ENCODE data around the gene TMEM9B.
"Not testable (repeated sequence)": the region's sequence is repeated elsewhere in the genome, so short reads cannot be mapped to it uniquely, and the experiment has no call there.

TMEM9B gene

DNA sequence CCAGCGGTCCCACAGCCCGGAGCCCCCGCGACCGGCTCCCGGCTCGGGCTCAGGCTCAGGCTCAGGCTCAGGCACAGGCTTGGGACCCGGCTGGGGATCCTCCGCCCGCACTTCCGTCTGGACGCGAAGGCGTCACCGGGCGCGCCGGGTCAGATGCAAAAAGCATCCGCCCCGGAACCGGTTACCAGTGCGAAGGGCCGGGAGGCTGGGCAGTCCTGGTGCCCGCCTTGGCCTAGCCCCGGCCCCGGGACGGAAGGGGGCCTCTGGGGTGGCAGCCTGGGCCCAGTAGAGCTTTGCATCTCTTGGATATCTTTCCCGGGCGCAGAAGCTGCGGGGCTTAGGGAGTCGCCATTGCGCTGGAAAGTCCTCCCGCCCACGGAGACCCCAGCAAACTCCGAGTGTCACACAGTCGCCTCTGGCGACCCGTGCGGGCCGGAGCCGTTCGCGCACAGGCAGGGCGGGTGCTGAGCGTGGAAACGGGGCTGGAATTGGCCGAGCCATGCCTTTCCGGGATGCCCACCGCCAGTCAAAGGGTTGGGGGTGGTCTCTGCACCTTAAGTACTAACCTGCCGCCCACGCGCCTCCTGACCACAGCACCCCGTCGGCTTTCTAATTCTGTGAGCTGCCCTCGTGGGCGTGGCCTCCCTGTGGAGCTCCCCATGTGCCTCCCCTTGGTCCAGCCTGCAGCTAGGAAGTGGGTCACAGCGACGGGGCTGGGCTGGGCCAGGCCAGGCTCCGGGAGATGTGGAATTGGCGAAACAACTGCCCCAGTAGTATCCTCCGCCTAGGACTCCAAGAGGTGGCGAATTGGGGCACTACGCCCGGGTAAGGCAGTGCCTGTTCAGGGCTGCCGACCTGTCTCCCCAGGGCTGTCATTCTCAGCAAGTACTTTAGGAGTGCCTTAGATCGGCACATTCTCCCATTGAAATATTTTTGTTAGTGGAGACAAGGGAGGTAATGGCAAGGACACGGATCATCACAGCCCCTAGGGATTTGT lies at the start of gene TMEM9B:
Gene TMEM9B (minus strand): TSS at position 119 of the 997 bp plus-strand sequence. CDS start 129 bp downstream, outside the sequence.
- DNase-seq (ENCODE audit: low read depth) = peak; percentile 71

DNA sequence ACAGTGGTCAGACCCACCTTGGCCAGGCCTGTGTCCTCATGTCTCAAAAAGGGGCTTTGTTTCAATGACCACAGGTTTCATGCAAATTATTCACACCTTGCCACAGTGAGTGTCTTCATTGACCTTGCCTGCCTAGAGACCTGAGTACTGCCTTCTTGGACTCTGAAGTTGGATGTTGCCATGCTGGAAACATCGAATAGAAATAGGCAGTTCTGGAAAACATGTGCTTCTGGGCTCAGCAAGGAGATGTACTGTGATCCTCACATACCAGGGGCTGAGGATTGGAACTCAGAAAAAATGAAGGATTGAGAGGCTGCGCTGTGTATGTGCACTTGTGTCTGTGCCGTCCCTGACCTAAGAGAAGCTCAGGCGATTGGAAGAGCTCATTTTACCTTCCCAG lies 49.1 kb upstream of the TMEM9B start:
- DNase-seq (ENCODE audit: low read depth) = no peak

- DNase-seq (ENCODE audit: low read depth) = not testable (repeated sequence)
These were observed 45.3 kb upstream of the TMEM9B start for GRCh38 chr11:9009538-9009937.

DNA sequence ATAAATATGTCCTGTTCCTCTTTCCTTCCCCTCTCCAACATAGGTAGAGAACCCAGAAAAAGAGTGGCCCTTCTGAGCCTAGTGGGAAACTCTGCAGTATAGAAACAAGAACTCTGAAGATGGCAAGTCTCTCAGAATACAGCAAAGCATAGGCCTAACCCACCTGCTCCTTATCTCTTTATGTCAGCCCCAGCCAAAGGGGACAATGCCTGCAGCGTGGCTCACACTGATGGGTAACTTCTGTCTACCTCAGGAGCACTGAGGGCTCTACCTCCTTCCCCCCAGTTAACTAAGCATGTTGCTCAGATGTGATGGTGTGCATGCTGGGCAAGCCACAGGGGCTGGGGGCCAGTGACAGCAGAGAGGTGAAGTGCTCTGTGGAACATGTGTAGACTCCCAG lies 44.4 kb upstream of the TMEM9B start:
- no peak for DNase-seq (ENCODE audit: low read depth)

DNA sequence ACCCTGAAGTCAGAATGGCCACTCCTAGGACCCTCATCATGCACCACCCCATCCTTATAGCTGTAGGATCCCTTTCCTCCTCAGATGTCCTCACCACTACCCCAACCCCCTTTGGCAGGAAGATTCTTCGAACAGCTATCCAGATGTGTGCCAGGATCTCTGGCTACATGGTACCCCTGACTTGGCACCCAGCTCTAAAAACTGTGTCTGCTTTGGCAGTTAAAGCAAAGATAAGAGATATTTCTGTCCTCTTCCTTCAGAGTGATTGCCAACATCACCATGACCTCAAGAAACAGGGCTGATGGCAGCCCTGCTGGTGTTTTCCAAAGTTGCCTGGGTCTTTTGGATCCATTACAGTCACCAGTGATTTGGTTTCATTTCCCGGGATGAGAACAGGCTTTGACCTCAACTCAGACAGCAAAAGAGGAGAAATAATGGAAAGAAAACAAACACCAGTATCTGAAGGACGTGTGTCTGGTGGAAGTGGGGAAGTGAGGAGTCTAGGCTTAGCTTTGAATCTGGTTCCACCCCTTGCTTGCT lies 43.8 kb upstream of the TMEM9B start:
- no peak for DNase-seq (ENCODE audit: low read depth)

GRCh38 chr11:9005087-9005486 lies 40.8 kb upstream of the TMEM9B start:
- no peak for DNase-seq (ENCODE audit: low read depth)

DNA sequence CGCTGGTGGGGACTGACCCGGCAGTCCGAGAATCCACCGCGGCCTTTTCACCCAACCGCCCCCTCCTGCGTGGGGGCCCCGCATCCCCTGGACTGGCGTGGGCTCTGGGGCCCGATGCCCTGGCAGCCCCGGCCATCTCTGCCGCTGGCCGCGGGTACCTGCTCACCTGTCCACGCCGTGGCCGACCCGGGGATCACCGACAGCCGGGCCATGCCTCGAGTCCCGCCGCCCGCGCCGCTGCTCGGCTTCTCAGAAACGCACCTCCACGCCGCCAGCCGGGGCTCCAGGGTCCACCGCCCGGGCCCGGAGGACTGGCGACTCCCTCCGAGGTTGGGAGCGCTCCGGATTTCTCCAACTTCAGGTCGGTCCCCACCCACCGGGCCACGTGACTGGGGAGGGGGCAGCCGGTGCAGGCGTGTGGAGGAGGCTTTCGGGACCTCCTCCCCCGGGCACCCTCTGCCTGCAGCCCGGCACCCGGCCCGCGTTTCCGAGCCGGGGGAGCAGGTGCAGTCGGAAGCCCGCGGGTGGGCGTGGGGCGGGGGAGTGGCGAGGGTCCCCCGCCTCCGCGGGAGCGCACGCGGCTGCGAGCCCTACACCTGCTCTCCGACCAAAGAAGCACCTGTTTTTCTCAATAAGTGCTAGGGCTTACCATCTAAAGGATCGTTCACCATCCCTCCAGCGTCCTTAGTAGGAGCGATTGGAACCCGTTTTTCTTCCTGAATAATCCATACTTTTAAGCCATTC lies 40.1 kb upstream of the TMEM9B start:
- no peak for DNase-seq (ENCODE audit: low read depth)

DNA sequence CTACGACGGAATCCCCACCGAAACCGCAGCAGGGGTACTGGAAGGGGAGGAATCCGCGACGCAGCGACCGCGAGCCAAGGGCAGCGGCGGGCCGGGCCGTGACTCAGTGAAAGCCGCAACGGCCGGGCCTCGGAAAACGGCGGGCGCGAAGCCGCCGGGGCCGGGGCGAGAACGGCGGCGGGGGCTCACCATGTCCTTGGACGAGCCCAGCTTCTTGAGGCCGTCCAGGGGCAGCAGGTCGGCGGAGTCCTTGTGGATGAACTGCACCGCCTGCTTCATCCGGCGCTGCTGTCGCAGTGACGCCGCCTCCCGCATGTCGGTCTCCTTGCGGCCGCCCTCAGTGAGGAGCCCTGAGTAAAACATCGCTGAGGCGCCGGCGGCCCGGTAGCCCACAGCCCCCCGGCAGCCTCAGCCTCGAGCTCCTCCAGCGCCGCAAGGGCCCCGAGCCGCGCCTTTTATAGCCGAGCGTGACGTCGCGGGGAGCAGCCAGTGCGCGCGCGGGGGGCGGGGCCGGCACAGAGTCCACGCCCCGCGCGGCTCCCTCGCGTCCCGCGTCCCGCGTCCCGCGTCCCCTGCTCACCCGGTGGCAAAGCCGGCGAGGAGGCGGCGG lies 39.4 kb upstream of the TMEM9B start, which contains the start of gene NRIP3:
Gene NRIP3 (minus strand): TSS at position 429 of the 610 bp plus-strand sequence. CDS start 66 bp downstream, at position 363.
- no peak for DNase-seq (ENCODE audit: low read depth)

DNA sequence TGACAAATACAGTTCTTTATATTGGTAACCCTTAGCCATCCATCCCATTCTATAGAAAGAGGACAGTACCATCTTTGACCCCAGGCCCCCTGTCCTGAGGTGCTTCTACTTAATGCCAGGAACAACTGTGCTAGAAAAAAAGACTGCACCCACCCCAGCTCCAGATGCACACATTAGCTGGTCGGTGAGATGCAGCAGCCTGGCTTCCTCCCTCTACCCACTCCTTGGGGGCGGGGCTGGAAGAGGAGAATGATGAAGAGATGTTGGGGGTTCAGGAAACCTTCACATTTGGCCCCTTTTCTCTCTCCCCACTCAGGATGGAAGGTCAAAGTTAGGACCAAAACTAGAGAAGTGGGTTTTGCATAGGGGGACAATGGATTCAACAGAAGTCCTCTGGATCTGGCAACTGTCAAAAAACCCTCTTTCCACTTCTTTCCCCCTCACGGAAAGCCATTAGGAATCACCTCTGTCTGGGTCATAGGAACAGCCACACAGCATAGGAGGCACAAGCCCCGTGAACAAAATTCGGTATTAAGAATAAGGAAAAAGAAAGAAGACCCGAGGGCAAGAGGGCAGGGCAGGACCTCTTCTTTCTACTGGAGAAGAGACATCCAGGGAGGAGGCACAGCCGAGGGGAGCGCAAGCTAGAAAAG lies 38.8 kb upstream of the TMEM9B start:
- DNase-seq (ENCODE audit: low read depth) = no peak

DNA sequence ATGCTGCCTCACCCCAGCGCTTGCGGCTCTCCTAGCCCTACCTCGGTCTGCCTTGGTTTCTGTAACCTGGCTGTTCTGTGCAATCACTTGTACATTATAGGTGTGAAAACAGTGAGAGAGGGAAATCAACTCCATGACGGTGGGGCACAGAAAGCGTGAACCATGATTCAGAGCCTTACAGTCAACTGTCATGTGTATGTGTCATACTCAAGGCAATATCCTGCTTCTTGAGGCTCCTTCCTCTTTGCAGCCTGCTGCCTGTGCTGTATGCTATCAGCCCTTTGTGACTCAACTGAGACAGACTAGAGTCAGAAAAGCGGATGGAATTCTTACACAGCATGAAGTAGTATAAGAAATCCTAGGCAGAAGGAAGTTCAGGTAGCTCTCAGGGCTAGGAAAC lies 37.5 kb upstream of the TMEM9B start:
- DNase-seq (ENCODE audit: low read depth) = peak; percentile 66

DNA sequence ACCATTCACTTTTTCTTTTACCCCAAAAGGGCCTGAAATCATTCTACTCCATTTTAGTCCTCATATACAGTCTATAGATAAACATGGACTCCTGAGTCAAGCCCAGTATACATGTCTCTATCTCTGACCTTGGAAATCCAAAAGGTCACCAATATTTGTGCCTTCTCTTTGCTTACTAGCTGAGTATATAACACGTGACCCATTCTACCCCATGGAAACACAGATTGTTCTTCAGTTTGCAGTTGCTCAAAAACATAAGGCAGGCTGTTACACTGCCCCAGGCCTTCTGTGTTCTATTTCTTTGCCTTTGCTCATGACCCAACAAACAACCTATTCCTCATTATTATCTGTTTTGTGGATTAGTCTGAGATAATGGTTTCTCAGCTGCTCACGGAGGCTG lies 33.8 kb upstream of the TMEM9B start:
- no peak for DNase-seq (ENCODE audit: low read depth)

- no peak for DNase-seq (ENCODE audit: low read depth)
These were observed 33.2 kb upstream of the TMEM9B start for GRCh38 chr11:8997451-8997850.

DNA sequence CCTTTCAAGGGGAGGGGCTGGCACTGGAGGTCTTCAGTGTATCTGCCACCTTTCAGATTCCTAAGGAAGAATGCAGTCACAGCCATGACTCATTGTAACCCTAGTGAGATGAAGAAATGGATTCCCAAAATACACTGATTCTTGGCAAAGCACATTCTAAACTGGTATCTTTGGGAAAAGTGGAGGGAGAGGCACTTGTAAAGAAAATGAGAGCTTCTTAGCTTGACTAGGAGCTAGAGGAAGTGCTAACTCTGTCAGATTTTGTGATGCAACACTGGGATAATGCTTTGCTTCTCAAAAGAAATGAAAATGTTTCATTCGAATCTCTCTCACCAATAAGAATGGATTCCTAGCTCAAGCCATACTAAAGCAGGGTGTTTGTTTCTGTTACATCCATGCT lies 25.2 kb upstream of the TMEM9B start:
- DNase-seq (ENCODE audit: low read depth) = no peak

GRCh38 chr11:8988329-8989234 lies 24.3 kb upstream of the TMEM9B start:
- no peak for DNase-seq (ENCODE audit: low read depth)

GRCh38 chr11:8987446-8987845 lies 23.2 kb upstream of the TMEM9B start:
- no peak for DNase-seq (ENCODE audit: low read depth)

DNA sequence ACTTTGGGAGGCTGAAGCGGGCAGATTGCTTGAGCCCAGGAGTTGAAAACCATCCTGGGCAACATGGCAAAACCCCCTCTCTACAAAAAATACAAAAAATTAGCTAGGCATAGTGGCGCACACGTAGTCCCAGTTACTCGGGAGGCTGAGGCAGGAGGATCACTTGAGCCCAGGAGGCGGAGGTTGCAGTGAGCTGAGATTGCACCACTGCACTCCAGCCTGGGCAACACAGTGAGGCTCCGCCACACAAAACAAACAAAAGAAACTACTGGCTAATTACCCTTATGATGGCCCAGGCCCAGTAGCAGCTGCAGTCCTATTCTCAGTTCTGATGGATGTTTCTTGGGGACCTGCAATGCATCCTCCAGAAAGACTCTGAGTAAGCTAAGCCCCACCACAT lies 22.5 kb upstream of the TMEM9B start:
- not testable (repeated sequence) for DNase-seq (ENCODE audit: low read depth)

DNA sequence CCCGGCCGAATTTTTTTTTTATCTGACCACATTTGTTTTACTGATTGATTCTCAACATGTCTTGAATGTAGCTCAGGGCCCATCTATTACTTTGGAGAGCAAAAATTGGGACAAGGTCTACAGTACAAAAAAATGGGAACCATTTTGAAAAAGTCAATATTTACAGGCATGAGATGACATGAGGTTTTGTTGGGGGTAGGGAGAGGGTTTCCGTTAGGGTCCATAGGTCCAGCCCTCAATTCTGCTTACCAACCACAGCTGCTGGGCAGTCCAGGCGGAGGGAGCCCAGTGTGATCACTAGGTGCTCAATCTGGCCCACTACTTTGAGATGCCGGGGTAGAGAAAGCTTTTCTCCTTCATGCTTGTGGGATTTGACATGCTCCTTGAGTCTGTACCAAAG lies 21.2 kb upstream of the TMEM9B start:
- no peak for DNase-seq (ENCODE audit: low read depth)

DNA sequence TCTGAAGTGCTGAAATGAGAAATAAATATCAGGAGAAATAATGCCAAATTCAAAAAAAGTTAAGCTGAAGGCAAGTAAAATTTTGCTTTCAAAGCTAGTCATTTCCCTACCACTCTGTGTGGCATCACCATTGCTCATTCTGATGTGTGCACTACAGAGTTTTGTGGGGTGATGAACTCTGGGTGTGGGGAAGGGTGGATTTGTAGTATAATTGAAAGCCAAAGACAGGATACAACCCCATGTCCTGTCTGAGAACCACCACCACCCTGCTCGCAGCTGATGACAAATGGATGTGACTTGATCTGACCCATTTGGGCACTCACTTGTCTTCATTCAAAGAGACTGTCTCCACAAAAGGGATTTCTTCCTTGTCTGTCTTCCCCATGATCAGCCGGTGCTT lies 19.3 kb upstream of the TMEM9B start:
- no peak for DNase-seq (ENCODE audit: low read depth)

DNA sequence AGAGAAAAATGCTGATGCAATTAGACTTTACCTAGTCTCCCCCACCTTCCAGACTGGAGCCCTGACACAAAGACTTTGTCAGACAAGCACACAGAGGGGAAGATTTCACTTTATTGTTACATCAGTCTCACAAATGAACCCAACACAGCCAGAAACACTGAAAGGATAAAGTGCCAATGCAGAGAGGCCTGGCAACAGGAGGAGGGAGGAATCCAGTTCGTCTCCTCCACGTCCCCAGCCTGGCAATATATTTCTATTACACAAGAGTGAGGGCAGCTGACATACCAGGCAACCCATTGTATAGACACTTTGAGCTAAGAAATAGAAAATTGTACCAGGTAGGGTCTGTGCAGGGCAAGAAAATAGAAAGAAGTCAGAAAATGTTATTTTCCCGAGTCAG lies 16.2 kb upstream of the TMEM9B start:
- no peak for DNase-seq (ENCODE audit: low read depth)

GRCh38 chr11:8979365-8979764 lies 15.1 kb upstream of the TMEM9B start:
- not testable (repeated sequence) for DNase-seq (ENCODE audit: low read depth)

- DNase-seq (ENCODE audit: low read depth) = no peak
These were observed 8.9 kb upstream of the TMEM9B start for GRCh38 chr11:8973121-8973520.

Measured in GM04504 (cell line).